K562 (cell line): Measurements from ENCODE around the gene CUX1. TPM values are rescaled to one million over a fixed set of nuclear protein-coding genes. Genes with fewer than 3 reads are reported as not detected.

Experiments
- ATAC-seq: fragments of 200-7000 bp; cut with Tn5 transposase; 3 replicates; pipeline ENCODE4 v1.9.1; 2020; ENCODE audit warnings: moderate library complexity
- BruUV-seq: library from RNA; stranded (reverse); fragments of 400-500 nt; replicated peaks from 2 replicates; lab custom pipeline; 2021; lab: Mats Ljungman, UMichigan
- CTCF ChIA-PET: fragments of 300-600 bp; formaldehyde crosslinking; extraction: SDS; loops from one replicate; lab custom pipeline; 2021; ENCODE audit warnings: low intra/inter-chr PET ratio; lab: Yijun Ruan, JAX
- POLR2A ChIA-PET: fragments of 300-600, 350-650 bp; sonication (Branson Sonifier 250); formaldehyde crosslinking; extraction: SDS; loops from one replicate; lab custom pipeline; 2021; ENCODE audit warnings: antibody characterized with exemption, inconsistent platforms; lab: Yijun Ruan, JAX
- DNase-seq, 4 experiments: peaks; one replicate each; pipeline versions ENCODE4 v3.0.0 to v3.0.0-alpha.2; 2011 to 2018; ENCODE audit warnings: low spot score in 3 of 4, mixed read lengths in 3 of 4; ENCODE audit errors: extremely low read depth in 1 of 4
- FAIRE-seq: peaks from 2 replicates; lab custom pipeline; 2011; peaks lifted over from hg19 to GRCh38; lab: Jason Lieb, UNC
- H2AFZ ChIP-seq: 2 replicates; pipeline ENCODE4 v1.6.0; 2011; ENCODE audit warnings: low read depth, low read length, control low read depth, inconsistent platforms
- H3K27ac ChIP-seq: fragments of 200-600 bp; 3 replicates; pipeline ENCODE4 v1.8.0; 2011; ENCODE audit warnings: low read depth, mild to moderate bottlenecking, control low read depth, inconsistent platforms, low read length, moderate library complexity, mixed read lengths; ENCODE audit errors: extremely low read depth
- H3K27me3 ChIP-seq, 2 experiments: fragments of 300-600 bp in 1 of 2; 2 replicates in 1 of 2; 3 replicates in 1 of 2; pipeline versions ENCODE4 v1.6.0 to v1.8.0; 2011; ENCODE audit warnings: inconsistent platforms in 2 of 2, low read length in 2 of 2, mild to moderate bottlenecking in 1 of 2, mixed read lengths in 1 of 2, moderate library complexity in 1 of 2; ENCODE audit not compliant: control insufficient read depth in 2 of 2, insufficient read depth in 2 of 2
- H3K36me3 ChIP-seq: fragments of 300-600 bp; 3 replicates; pipeline ENCODE4 v1.8.0; 2011; ENCODE audit warnings: mild to moderate bottlenecking, low read length, inconsistent platforms; ENCODE audit not compliant: control insufficient read depth, insufficient read depth
- H3K4me1 ChIP-seq, 2 experiments: fragments of 200-600 bp in 1 of 2; replicated peaks in 1 of 2; 2 replicates in 1 of 2; 3 replicates in 1 of 2; pipeline versions ENCODE4 v1.5.1 to v1.8.0; 2011; ENCODE audit warnings: inconsistent platforms in 2 of 2, low read length in 2 of 2, mild to moderate bottlenecking in 1 of 2, mixed read lengths in 1 of 2, moderate library complexity in 1 of 2; ENCODE audit not compliant: control insufficient read depth in 2 of 2, insufficient read depth in 2 of 2
- H3K4me2 ChIP-seq: 2 replicates; pipeline ENCODE4 v1.6.1; 2011; ENCODE audit warnings: low read length, control low read depth, inconsistent platforms, mixed read lengths; ENCODE audit not compliant: insufficient read depth
- H3K4me3 ChIP-seq: fragments of 200-600 bp; sonication (generic), shearing (Covaris generic); 2 replicates; pipeline ENCODE4 v1.5.1; 2016; ENCODE audit warnings: control low read depth, inconsistent platforms
- H3K79me2 ChIP-seq: fragments of 200-600 bp; 3 replicates; pipeline ENCODE4 v1.8.0; 2011; ENCODE audit warnings: low read length, inconsistent platforms; ENCODE audit not compliant: control insufficient read depth, insufficient read depth
- H3K9ac ChIP-seq, 2 experiments: 2 replicates each; pipeline versions ENCODE4 v1.6.0 to v1.6.1; 2011; ENCODE audit warnings: low read depth in 2 of 2, low read length in 2 of 2, control low read depth in 1 of 2, inconsistent platforms in 1 of 2, mild to moderate bottlenecking in 1 of 2, mixed read lengths in 1 of 2; ENCODE audit not compliant: insufficient read depth in 1 of 2
- H3K9me1 ChIP-seq: one replicate; pipeline ENCODE4 v1.6.0; 2011; ENCODE audit warnings: inconsistent platforms, mild to moderate bottlenecking, low read length, moderate library complexity; ENCODE audit not compliant: control insufficient read depth, insufficient read depth
- H3K9me3 ChIP-seq: replicated peaks from 2 replicates; pipeline ENCODE4 v1.5.1; 2011; ENCODE audit warnings: low read depth, low read length, inconsistent platforms; ENCODE audit not compliant: control insufficient read depth, insufficient read depth
- H4K20me1 ChIP-seq: replicated peaks from 2 replicates; pipeline ENCODE4 v1.6.1; 2011; ENCODE audit warnings: low read length, inconsistent platforms, mixed read lengths; ENCODE audit not compliant: control insufficient read depth, insufficient read depth
- ARID2 ChIP-seq: fragments of 450-650 bp; IDR thresholded peaks from 2 replicates; pipeline ENCODE4 v1.6.1; 2017; ENCODE audit warnings: antibody characterized with exemption, mild to moderate bottlenecking
- CHD4 ChIP-seq: fragments of 200-600 bp; sonication (generic); IDR thresholded peaks from 3 replicates; pipeline ENCODE4 v1.6.1; 2012; ENCODE audit warnings: low read depth, mild to moderate bottlenecking, mixed read lengths, low read length, inconsistent platforms; ENCODE audit not compliant: insufficient read depth, insufficient replicate concordance, poor library complexity, severe bottlenecking
- GATA2 ChIP-seq: sonication (generic); formaldehyde crosslinking; IDR thresholded peaks from 2 replicates; pipeline ENCODE4 v1.4.0; 2020; ENCODE audit warnings: mild to moderate bottlenecking, missing genetic modification reagents
- HDAC6 ChIP-seq: IDR thresholded peaks from 2 replicates; pipeline ENCODE4 v1.6.1; 2012; ENCODE audit warnings: low read depth, mild to moderate bottlenecking, control low read depth, inconsistent platforms, low read length, moderate library complexity
- MCM5 ChIP-seq: fragments of 450-650 bp; IDR thresholded peaks from 2 replicates; pipeline ENCODE4 v1.6.1; 2016; ENCODE audit warnings: low read depth
- NFIX ChIP-seq: fragments of 250-450 bp; sonication (Bioruptor Pico); IDR thresholded peaks from 2 replicates; pipeline ENCODE4 v1.4.0; 2020; ENCODE audit warnings: low read depth, mild to moderate bottlenecking, moderate library complexity
- RFX7 ChIP-seq: fragments of 250-450 bp; sonication (Bioruptor Pico); IDR thresholded peaks from 2 replicates; pipeline ENCODE4 v1.5.1; 2021; ENCODE audit warnings: mild to moderate bottlenecking
- ZFX ChIP-seq: sonication (generic); formaldehyde crosslinking; IDR thresholded peaks from 2 replicates; pipeline ENCODE4 v1.8.0; 2022; ENCODE audit warnings: mild to moderate bottlenecking, missing genetic modification reagents, moderate library complexity
- ZNF12 ChIP-seq: sonication (generic); formaldehyde crosslinking; IDR thresholded peaks from 2 replicates; pipeline ENCODE4 v1.4.0; 2020; ENCODE audit warnings: mild to moderate bottlenecking, missing genetic modification reagents
- ZNF444 ChIP-seq: fragments of 250-450 bp; sonication (Bioruptor Pico); IDR thresholded peaks from 2 replicates; pipeline ENCODE4 v1.4.0; 2020; ENCODE audit warnings: mild to moderate bottlenecking, moderate library complexity
- ZNF561 ChIP-seq: fragments of 450-650 bp; formaldehyde crosslinking; conservative IDR thresholded peaks from 2 replicates; pipeline ENCODE4 v1.4.0; 2020; ENCODE audit warnings: mild to moderate bottlenecking, moderate library complexity
- ZNF583 ChIP-seq: fragments of 250-450 bp; sonication (Bioruptor Pico); IDR thresholded peaks from 2 replicates; pipeline ENCODE4 v1.4.0; 2020
- WGBS: fragments of 100-300 bp; shearing (Covaris generic); methylation state at CpG from one replicate; pipeline ENCODE4 v1.1.6; 2016; ENCODE audit warnings: low coverage, mixed read lengths; ENCODE audit not compliant: insufficient coverage; ENCODE audit errors: missing lambda C conversion rate; 5-methylcytosine and 5-hydroxymethylcytosine counted together
- in situ Hi-C: fragments of 300-500 bp; cut with MboI; formaldehyde crosslinking; loops from 4 replicates; pipeline ENCODE4 v1.15.0; 2018; ENCODE audit warnings: inconsistent platforms, mixed read lengths
- intact Hi-C: fragments of 100-400 bp; cut with micrococcal nuclease; formaldehyde crosslinking; loops from 2 replicates; pipeline ENCODE4 v1.14.2; 2022
- polyA plus RNA-seq, 8 experiments: library from polyadenylated mRNA; depleted of rRNA in 4 of 8; stranded (reverse) in 5 of 8; unstranded in 3 of 8; fragments of >200 nt; fragmentation: Nextera tagmentation in 2 of 8; fragmentation: Illumina TruSeq in 1 of 8; extraction: Ambion mirVana in 2 of 8; extraction: Trizol in 1 of 8; gene quantifications; 2 replicates each; pipeline versions ENCODE4 v1.2.1 to v1.2.3, GENCODE V29; 2011 to 2014; ENCODE audit warnings: inconsistent platforms in 1 of 8, missing spikeins in 1 of 8
- total RNA-seq, 7 experiments: library from RNA; depleted of rRNA in 6 of 7; stranded (reverse); fragments of >200 nt in 6 of 7; fragmentation: Illumina TruSeq in 2 of 7; extraction: Trizol in 2 of 7; gene quantifications; 2 replicates each; pipeline versions ENCODE4 v1.2.1 to v1.2.3, GENCODE V29; 2011 to 2021; ENCODE audit warnings: low replicate concordance in 1 of 7
- TF ChIP-seq, protein P1 (sequence below): IDR thresholded peaks from 2 replicates; pipeline ENCODE4 v1.6.1; 2016; ENCODE audit warnings: missing genetic modification characterization, missing compliant biosample characterization

The CUX1 gene
- total and polyA plus RNA-seq, 9 of the 15 experiments (the other 6 are each of a cell fraction or from before 2014, with no cell fraction given): 3.6 to 55.3 (median 25.2) TPM

DNA sequence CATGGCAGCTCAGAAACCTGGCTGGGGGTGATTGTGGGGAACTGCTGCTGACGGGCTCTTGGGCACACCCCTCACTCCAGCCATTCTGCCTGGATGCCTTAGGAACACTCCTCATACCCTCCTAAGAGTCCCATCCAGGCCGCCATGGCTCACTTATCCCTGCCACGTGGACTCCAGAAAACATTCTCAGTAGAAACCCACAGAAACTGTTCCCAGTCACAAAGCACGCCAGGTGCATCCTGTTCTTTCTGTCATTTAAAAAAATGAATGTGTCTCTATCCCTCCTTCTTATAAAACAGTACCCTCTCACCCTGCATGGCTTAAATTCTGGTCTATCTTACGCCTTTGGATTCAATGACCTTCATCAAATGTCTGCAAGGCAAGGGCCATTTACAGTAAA, 177.7 kb downstream of the CUX1 start:
- peaks cover 6% of the 10 kb centered on the region; the same call in 1 of the 3 replicates for H3K79me2 ChIP-seq
- TF ChIP-seq ZFX (CRISPR knock-in tag) (no peak), HDAC6 (no peak), CHD4 (no peak), RFX7 (no peak), MCM5 (no peak), ZNF561 (CRISPR knock-in tag) (no peak), ZNF12 (no peak), NFIX (CRISPR knock-in tag) (no peak), ZNF444 (CRISPR knock-in tag) (no peak), GATA2 (CRISPR knock-in tag) (no peak), ARID2 (no peak), ZNF583 (no peak)
- TF ChIP-seq, protein P1, sequence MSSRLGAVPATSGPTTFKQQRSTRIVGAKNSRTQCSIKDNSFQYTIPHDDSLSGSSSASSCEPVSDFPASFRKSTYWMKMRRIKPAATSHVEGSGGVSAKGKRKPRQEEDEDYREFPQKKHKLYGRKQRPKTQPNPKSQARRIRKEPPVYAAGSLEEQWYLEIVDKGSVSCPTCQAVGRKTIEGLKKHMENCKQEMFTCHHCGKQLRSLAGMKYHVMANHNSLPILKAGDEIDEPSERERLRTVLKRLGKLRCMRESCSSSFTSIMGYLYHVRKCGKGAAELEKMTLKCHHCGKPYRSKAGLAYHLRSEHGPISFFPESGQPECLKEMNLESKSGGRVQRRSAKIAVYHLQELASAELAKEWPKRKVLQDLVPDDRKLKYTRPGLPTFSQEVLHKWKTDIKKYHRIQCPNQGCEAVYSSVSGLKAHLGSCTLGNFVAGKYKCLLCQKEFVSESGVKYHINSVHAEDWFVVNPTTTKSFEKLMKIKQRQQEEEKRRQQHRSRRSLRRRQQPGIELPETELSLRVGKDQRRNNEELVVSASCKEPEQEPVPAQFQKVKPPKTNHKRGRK (tag): no peak
- no peaks in the 10 kb centered on the region for H3K9me3 ChIP-seq
- no peaks in the 10 kb centered on the region for H3K27me3 ChIP-seq
- DNase-seq (no peak), FAIRE-seq (no peak), ATAC-seq (no peak)
- 91% methylated on average over 5 of the region's 5 CpGs for WGBS
- no peak overlapping the region for H3K9ac ChIP-seq
- H3K36me3 ChIP-seq: 0 out of 3 replicates have a peak, but pooled peaks cover 3% of the 10 kb centered on the region
- no peak overlapping the region for H3K4me3 ChIP-seq
- no TSS peak for BruUV-seq
- intact Hi-C loops: no loop called here
- no peaks in the 10 kb centered on the region for H3K9me1 ChIP-seq
- H3K27ac ChIP-seq: no peak overlapping the region
- in situ Hi-C loops: no loop called here
- H2AFZ ChIP-seq: no peak overlapping the region
- POLR2A ChIA-PET: no interaction called here
- CTCF ChIA-PET: no interaction called here
- peaks cover 0 to 19% of the 10 kb centered on the region in 2 experiments; a peak in 2 of 5 replicates for H3K4me1 ChIP-seq
- H3K4me2 ChIP-seq: no peak overlapping the region
- H4K20me1 ChIP-seq: peaks cover 16% of the 10 kb centered on the region
